GM21528 (cell line): ENCODE results near the gene ZP1.
"Not testable (repeated sequence)": the region's sequence is repeated elsewhere in the genome, so short reads cannot be mapped to it uniquely, and the experiment has no call there.

Source experiments
- ATAC-seq: cut with Tn5 transposase; IDR thresholded peaks from one replicate; pipeline ENCODE4 v1.9.1; 2021; ENCODE audit warnings: mild to moderate bottlenecking, moderate library complexity; ENCODE audit not compliant: unreplicated experiment, low FRiP score

The ZP1 gene, protein sequence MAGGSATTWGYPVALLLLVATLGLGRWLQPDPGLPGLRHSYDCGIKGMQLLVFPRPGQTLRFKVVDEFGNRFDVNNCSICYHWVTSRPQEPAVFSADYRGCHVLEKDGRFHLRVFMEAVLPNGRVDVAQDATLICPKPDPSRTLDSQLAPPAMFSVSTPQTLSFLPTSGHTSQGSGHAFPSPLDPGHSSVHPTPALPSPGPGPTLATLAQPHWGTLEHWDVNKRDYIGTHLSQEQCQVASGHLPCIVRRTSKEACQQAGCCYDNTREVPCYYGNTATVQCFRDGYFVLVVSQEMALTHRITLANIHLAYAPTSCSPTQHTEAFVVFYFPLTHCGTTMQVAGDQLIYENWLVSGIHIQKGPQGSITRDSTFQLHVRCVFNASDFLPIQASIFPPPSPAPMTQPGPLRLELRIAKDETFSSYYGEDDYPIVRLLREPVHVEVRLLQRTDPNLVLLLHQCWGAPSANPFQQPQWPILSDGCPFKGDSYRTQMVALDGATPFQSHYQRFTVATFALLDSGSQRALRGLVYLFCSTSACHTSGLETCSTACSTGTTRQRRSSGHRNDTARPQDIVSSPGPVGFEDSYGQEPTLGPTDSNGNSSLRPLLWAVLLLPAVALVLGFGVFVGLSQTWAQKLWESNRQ

DNA sequence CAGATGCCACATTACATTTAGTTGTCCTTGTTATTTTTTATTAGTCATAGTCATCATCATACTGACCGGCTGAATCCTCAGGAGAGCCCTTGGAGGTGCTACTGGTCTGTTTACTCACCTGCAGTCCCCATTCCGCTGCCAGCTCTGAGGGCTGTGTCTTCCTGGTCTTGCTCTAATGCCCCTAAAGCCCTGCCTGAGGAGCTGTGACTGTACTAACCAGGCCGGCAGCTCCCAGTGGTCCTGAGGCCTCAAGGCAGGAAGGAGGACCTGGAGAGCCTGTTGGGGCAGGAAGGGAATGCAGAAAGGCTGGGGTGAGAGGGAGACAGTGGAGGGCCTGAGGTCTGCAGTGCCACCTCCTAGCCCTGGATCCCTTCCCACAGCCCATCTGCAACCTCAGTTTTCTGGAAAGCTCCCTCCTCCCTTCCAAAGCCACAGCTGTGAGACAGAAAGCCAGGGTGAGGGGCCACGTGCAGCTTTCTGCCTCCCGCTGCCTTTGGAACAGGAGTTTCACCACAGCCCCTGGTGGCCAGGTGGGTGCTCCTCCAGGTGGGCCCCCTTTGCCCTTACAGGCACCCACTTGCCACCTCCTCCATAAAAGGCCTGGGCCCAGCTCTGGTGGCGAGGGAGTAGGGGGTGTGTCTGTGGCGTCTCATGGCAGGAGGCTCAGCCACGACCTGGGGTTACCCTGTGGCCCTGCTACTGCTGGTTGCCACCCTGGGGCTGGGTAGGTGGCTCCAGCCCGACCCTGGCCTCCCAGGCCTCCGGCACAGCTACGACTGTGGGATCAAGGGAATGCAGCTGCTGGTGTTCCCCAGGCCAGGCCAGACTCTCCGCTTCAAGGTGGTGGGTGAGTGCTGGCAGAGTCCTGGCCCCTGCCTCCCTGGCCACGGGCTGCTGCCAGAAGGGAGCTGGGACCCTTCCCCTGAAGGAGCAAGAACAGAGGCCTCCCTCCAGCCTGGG, at the start of gene ZP1:
TSS of gene ZP1 (plus strand) at position 632 of the 960 bp plus-strand sequence. CDS start at position 652, 20 bp downstream.
- ATAC-seq, result no peak

DNA sequence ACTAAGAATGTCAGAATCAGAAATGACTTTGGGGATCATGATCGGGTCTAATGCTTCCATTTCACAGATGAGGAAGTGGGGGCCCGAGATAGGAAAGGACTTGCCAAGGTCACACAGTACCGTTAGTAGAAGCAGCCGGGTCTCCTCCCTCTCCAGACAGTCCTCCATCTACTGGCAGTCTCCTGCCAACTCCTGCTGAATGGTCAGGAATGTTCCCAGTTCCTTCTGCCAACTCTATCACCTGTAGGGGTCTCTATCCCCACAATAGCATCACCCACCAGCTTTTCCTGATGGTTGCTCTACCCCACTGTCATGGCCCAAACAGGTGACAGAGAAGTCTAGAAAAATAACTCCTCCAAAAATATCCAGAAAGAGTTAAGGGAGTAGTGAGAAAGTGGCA, 49.3 kb upstream of the ZP1 start:
- no peak for ATAC-seq

DNA sequence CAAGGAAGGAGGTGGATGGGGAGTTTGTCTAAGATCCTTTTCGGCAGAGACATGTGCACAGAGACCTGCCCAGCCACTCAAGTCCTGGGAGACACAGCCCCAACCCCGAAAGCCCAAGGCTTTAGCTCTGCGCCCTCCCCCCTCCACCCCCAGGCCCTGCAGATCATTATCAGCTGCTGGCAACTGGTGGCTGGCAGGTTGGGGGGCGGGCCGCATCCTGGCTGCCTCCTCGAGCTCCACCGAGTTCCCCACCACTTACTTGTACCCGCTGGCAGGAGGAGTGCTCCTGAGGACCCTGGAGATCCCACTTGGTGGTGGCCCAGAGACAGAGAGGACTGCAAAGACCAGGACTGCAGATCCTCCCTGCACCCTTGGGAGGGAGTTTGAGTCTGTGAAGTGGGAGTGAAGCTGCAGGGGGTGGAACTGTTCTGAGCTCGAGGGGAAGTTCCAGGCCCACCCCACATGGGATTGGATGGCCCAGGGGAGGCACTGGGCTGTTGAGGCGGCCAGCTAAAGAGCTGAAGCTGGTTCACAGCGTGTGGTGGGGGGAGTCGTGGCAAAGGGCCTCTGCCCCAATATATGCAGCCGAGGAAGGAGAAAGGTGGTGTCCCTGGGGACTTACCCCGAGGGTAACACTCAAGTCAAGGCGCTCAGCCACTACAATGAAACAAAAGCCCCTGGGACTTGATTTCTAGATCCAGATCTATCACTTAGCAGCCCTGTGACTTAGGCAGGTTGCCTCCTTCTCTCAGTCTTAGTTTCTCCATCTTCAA, 45.3 kb upstream of the ZP1 start:
- no peak for ATAC-seq

DNA sequence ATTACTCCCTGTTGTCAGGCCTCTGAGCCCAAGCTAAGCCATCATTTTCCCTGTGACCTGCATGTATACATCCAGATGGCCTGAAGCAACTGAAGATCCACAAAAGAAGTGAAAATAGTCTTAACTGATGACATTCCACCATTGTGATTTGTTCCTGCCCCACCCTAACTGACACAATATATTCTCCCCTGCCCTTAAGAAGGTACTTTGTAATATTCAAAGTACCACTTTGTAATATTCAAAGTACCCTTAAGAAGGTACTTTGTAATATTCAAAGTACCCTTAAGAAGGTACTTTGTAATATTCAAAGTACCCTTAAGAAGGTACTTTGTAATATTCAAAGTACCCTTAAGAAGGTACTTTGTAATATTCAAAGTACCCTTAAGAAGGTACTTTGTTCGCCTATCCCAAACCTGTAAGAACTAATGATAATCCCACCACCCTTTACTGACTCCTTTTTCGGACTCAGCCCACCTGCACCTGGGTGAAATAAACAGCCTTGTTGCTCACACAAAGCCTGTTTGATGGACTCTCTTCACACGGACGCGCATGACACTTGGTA, 43.5 kb upstream of the ZP1 start:
- not testable (repeated sequence) for ATAC-seq

DNA sequence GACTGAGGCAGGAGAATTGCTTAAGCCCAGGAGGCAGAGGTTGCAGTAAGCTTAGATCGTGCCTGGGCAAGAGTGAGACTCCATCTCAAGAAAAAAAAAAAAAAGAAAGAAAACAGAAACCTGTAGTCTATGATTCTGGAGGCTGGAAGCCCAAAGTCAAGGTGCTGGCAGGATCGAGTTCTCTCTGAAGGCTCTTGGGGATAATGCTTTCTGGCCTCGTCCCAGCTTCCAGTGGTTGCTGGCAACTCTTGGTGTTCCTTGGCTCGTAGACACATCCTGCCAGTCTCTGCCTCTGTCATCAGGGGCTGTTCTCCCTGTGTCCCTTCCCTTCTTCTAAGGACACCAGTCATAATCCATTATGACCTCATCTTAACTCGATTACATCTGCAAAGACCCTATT, 42.2 kb upstream of the ZP1 start:
- ATAC-seq, result no peak

DNA sequence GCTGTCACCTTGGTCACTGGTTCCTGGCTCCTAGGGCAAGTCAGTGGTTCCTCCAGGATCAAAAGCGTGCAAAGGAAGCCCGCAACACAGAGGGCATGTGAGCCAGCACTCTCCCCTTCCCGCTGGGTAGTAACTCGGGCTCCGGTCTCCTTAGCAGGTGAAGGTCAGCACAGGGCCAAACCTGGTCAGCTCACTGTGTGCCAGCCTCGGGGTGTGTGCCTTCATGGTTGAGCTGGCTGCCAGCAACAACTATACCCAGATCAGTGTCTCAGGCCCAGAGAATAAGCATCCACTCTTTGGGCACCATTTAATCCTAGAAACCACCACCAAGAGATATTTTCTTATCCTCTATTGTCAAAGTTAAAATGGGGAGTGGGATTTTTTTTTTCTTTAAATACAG, 41.6 kb upstream of the ZP1 start:
- ATAC-seq, result no peak

DNA sequence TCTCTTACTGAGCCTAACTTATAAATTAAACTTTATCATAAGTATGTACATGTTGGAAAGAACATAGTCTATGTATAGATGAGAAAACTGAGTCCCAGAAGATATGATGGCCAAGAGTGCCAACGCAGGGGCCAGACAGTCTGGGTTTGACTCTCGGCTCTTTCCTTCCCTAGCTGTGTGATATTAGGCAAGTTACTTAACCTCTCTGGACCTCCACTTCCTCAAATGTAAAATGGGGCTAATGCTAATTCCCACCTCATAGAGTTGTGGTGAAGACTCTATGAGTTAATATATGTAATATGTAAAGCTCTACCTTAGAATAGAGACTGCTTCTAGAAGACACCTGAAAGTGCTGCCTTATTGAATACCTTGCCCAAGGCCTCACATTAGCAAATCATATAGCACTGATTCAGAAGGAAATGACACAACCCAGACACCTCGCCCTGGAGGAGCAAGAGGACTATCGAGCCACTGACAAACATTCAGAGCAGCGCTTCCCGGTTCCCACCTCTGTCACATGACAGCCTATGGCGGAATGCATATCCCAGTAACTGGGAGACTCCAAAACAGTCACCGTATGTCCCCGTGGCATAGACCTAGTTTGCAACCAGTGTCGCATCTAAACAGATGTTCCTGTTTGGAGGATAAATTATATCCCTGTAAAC, 36.7 kb upstream of the ZP1 start:
- ATAC-seq, result no peak

DNA sequence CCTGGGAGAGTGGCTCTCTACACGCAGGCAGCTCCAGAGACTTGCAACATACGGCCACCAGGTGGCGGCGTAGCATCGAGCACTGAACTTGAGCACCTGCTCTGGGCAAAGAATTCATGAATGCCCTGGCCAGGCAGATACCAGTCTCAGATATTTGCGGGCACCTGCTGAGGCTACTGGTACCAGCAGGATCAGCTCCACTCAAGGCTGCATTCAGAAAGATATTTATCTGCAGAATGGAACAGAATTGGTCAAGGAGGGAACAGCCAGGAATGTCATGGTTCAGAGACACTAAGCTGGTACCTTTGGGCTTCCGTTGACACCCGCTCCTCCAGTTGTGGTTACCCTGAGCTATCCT, 36.2 kb upstream of the ZP1 start:
- no peak for ATAC-seq

DNA sequence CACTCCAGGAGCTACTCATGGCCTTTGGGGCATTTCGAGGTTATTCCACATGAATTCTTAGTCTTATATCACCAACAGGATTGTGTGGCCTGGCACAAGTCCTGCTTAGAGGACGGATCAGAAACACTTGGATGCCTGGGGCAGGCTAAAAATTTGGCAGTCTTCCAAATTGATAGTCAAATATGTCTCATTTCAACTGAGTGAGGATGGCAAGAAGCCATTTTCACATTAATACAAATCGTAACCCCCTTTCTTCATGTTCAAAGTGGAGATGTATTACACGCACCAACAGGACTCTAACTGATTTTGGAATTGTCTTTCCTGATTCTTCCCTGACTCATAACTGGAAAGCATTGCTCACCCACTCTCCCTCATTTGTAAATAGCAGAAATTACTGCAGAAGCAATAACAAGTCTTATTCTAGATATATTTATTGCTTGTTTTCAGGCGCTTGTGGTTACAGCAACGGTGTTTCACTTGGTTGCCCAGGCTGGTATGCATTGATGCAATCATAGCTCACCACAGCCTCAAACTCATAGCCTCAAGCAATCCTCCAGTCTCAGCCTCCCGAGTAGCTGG, 35.8 kb upstream of the ZP1 start:
- ATAC-seq, result no peak

DNA sequence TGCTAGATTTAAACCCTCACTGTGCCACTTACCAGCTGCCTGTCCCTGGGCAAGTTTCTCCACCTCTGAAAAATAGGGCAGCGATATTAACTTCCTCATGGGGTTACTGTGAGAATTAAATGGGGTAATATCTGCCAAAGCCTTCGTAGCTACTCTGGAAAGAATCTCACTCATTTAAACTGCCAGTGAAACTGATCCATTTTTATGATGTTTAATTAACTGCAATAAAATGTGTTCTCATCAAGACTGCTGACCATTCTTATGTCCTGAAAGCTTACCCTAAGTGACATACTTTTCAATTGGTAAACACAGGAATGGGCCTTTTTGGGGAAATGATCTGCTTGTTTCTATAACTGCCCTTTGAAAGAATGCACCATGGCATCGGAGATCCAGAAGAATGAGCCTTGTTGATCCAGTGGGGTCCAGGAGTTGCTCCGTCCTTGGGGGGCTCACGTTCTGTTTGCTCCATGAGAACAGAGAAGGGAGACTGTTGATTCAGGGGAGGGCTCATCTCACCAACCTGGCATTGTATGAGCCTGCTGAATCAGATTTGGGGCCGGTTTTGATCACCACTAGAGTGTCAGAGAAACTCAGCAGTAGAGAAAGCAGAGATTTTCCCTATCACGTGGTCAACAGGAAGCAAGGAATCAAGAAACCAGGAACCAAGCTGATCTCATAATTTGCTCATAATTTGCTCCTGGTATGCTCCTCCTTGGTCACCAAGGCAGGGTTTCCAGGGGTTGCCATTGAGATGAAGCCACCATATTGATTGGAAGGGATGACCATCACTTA, 32.4 kb upstream of the ZP1 start:
- no peak for ATAC-seq

DNA sequence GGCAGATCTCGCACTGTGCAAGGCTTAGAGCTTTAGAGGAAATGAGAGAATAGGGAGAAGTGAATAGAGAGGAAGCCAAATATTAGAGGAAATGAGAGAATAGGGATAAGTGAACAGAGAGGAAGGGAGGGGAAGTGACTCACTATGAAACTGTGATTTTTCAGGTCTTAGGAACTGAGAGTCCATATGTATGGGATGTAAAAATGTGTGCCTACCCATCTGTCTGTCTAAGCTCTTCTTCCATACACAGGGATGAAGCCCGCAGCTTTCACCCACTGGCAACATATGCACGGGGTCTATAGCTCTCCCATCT, 31.9 kb upstream of the ZP1 start:
- no peak for ATAC-seq

DNA sequence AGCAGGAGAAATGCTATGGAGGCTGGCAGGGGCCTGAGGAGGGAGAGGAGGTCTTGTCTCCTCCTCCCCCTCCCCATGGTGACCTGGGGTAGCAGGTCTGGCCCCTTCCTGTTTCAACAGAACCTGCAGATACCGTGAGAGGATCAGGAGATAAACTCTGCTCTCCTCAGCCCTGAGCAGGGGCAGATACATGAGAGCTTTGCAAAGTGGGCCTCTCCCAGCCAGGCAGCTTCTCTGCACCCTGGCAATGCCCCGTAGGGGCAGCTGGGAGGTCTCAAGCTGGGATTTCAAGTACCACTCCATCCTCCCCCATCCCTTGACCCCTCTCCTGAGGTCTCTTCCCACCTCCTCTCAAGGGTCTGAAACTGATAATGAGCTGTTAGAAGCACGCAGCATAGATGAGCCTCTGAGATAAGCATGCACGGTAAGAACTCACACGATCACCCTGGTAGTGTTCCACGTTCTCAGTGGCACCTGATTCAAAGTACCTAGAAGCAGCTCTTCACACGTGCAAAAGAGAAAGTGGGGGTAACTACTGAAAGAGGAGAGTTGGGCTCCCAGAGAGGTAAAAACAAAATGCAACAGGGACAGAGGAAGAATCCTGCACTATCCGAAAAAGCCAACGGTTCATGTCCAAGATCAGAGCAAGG, 30.4 kb upstream of the ZP1 start:
- no peak for ATAC-seq

DNA sequence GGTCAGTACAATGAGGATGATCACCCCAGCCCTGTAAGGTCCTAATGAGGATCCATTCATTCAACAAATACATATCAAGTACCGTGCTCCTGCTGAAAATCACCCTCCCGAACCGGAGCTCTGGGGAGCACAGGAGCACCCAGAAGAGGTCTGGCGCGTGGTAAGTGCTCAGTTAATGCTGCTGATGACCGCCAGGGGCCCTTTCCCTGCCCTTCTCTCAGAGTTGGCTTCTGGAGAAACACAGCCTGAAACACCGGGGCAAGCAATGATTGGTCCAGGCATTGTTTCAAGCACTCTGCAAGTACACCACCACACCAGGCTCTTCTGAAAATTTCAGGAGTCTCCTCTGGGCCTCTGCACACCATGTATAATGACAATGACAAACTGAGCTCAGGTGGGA, 29.2 kb upstream of the ZP1 start:
- no peak for ATAC-seq

DNA sequence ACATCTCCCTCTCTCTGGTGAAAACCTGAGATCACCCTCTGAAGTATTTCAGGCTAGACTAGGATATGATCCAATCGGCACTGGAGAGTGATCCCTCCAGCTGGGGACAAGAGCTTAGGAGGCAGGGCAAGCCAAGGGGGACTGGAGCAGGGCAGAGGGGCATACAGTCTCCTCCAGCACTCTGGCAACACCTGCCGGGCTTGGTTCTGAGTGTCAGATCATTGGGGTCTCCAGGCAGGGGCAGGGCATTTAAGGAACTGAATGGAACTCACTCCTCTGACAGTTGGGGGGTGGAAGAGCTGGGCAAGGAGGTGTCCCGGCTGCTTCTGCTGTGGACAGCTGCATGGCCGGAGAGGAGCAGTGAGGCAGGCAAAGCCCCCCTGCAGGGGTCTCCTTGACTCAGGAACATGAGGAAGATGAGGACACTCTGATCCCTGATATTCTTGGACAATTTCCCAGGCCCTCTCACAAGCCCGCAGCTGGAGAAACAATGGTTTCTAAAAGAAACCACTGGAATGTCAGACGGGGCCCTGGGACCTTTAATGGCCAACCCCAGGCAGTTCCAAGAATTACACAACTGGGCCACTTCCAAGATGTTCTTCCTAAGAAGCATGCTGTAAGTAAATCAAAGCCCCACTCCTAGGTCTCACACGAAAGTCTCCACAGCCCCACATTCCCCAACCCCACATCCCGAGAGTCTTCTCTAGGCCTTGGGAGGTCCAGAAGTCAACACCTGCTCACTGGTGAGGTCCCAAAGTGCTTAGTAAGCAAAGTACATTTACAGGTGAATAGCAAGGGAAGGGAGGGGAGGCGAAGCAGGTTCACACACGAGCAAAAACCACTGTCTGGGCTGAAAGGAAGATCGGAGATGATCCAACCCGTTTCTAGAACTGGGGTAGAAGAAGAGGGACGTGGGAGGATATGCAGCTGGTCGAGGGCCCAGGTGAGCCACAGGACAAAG, 26.6 kb upstream of the ZP1 start:
- ATAC-seq, result no peak

DNA sequence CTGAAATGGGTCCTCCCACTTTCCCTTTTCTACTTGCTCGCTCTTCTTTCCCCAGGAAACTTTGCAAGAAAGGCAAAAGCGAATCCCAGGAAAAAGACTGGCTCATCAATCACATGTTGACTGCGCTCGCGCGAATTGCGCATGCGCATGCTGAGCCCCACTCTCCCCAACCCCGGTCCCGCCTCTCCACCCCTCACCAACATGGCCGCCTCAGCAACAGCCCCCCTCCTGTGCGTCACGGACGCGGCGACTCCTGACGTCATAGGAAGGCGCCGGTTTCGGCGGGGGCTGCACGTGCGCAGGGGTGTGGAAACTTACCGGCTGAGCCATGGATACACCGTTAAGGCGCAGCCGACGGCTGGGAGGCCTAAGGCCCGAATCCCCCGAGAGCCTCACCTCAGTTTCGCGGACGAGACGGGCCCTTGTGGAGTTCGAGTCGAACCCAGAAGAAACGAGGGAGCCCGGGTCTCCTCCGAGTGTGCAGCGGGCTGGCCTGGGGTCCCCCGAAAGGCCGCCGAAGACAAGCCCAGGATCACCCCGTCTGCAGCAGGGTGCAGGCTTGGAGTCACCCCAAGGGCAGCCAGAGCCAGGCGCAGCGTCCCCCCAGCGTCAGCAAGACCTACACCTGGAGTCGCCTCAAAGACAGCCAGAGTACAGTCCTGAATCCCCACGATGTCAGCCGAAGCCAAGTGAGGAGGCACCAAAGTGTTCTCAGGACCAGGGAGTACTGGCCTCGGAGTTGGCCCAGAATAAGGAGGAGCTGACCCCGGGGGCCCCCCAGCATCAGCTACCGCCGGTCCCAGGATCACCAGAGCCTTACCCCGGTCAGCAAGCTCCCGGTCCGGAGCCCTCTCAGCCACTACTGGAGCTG, 25.3 kb upstream of the ZP1 start, which contains the start of gene CCDC86:
TSS of gene CCDC86 (plus strand) at position 317 of the 871 bp plus-strand sequence. CDS start at position 329, 12 bp downstream.
- peak; percentile 65 for ATAC-seq
